Osteocyte (in vitro differentiated cells): ENCODE data around the gene LPCAT2. TPM values are rescaled to one million over a fixed set of nuclear protein-coding genes. Genes with fewer than 3 reads are reported as not detected.

Experiments used
- DNase-seq: peaks from one replicate; pipeline ENCODE4 v3.0.0; 2021; ENCODE audit warnings: mixed read lengths; ENCODE audit not compliant: unreplicated experiment; ENCODE audit errors: extremely low spot score
- H3K27ac Mint-ChIP-seq: one replicate; pipeline ENCODE4 v1.8.0; 2021; ENCODE audit warnings: mild to moderate bottlenecking, mixed read lengths; ENCODE audit not compliant: unreplicated experiment
- H3K27me3 Mint-ChIP-seq: one replicate; pipeline ENCODE4 v1.8.0; 2021; ENCODE audit warnings: mixed read lengths; ENCODE audit not compliant: unreplicated experiment
- H3K36me3 Mint-ChIP-seq: one replicate; pipeline ENCODE4 v1.8.0; 2021; ENCODE audit warnings: mixed read lengths; ENCODE audit not compliant: unreplicated experiment
- H3K4me1 Mint-ChIP-seq: one replicate; pipeline ENCODE4 v1.8.0; 2021; ENCODE audit warnings: mixed read lengths; ENCODE audit not compliant: unreplicated experiment
- H3K4me3 Mint-ChIP-seq: one replicate; pipeline ENCODE4 v1.8.0; 2021; ENCODE audit warnings: mild to moderate bottlenecking, moderate library complexity, mixed read lengths; ENCODE audit not compliant: unreplicated experiment
- H3K9me3 Mint-ChIP-seq: one replicate; pipeline ENCODE4 v1.8.0; 2021; ENCODE audit warnings: mixed read lengths; ENCODE audit not compliant: unreplicated experiment
- total RNA-seq: library from RNA; stranded (reverse); gene quantifications from 2 replicates; pipeline ENCODE4 v1.2.1, GENCODE V29; 2021
- TF ChIP-seq, protein P1 (sequence below): fragments of 200-600 bp; sonication (generic); IDR thresholded peaks from 2 replicates; pipeline ENCODE4 v1.5.0; 2021; ENCODE audit warnings: antibody characterized with exemption, mild to moderate bottlenecking, moderate library complexity

The LPCAT2 gene
- total RNA-seq, 1 donor from 2014 or later: 9.6 TPM

GRCh38 chr16:55482056-55482455 is 26.8 kb upstream of the LPCAT2 start:
- DNase-seq: no peak
- Mint-ChIP-seq H3K4me1 (peaks cover 36% of the 10 kb centered on the region), H3K27me3 (no peaks in the 10 kb centered on the region), H3K4me3 (no peak overlapping the region), H3K36me3 (peaks cover 35% of the 10 kb centered on the region), H3K27ac (no peak overlapping the region), H3K9me3 (no peaks in the 10 kb centered on the region)
- TF ChIP-seq, protein P1, sequence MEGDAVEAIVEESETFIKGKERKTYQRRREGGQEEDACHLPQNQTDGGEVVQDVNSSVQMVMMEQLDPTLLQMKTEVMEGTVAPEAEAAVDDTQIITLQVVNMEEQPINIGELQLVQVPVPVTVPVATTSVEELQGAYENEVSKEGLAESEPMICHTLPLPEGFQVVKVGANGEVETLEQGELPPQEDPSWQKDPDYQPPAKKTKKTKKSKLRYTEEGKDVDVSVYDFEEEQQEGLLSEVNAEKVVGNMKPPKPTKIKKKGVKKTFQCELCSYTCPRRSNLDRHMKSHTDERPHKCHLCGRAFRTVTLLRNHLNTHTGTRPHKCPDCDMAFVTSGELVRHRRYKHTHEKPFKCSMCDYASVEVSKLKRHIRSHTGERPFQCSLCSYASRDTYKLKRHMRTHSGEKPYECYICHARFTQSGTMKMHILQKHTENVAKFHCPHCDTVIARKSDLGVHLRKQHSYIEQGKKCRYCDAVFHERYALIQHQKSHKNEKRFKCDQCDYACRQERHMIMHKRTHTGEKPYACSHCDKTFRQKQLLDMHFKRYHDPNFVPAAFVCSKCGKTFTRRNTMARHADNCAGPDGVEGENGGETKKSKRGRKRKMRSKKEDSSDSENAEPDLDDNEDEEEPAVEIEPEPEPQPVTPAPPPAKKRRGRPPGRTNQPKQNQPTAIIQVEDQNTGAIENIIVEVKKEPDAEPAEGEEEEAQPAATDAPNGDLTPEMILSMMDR: no peak

DNA sequence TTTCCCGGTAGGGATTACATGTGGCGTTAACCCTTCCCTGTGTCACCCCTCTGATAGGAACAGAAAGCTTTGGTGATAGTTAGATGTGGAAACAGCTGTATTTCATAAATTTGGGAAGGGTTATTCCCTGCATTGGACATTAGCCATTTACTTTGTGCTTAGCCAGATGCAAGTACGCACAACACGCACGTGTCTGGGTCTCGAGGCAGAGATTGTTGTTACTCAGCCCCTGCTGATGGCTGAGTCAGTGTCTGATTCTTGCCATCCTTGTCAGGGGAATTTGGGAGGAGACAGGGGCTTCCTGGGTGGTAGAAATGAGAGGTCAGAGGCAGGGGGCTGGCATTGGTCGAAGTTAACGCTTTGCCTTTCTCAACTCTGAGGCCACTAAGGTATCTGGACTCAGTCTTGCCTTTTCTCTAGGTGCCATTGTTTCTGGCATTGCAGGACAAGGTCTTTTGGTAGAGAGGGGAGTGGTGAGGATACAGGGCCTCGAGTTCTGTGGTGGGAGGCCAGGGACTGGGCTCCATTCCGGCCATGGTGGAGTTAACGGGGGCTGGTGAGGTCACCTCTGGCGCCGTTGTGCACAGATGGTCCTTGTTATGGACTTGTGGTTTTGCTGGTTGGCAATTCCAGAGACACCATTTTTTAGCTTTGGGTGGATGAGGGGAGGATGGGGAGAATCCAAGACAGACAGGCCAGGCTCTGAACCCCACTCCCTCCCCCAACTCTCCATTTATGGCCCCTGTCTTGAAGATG is 21.6 kb upstream of the LPCAT2 start:
- Mint-ChIP-seq H3K4me3 (no peak overlapping the region), H3K27me3 (no peaks in the 10 kb centered on the region), H3K36me3 (peaks cover 73% of the 10 kb centered on the region), H3K4me1 (peaks cover 2% of the 10 kb centered on the region), H3K27ac (no peak overlapping the region), H3K9me3 (no peaks in the 10 kb centered on the region)
- TF ChIP-seq, protein P1: no peak
- no peak for DNase-seq

GRCh38 chr16:55488306-55488705 is 20.6 kb upstream of the LPCAT2 start:
- DNase-seq: no peak
- TF ChIP-seq, protein P1: no peak
- no peak overlapping the region for H3K27ac Mint-ChIP-seq
- no peaks in the 10 kb centered on the region for H3K4me1 Mint-ChIP-seq
- no peaks in the 10 kb centered on the region for H3K9me3 Mint-ChIP-seq
- H3K36me3 Mint-ChIP-seq: peaks cover 78% of the 10 kb centered on the region
- no peaks in the 10 kb centered on the region for H3K27me3 Mint-ChIP-seq
- no peak overlapping the region for H3K4me3 Mint-ChIP-seq

- H3K27me3 Mint-ChIP-seq: no peaks in the 10 kb centered on the region
- no peaks in the 10 kb centered on the region for H3K9me3 Mint-ChIP-seq
- H3K27ac Mint-ChIP-seq: no peak overlapping the region
- no peak overlapping the region for H3K4me3 Mint-ChIP-seq
- TF ChIP-seq, protein P1: no peak
- H3K4me1 Mint-ChIP-seq: no peaks in the 10 kb centered on the region
- H3K36me3 Mint-ChIP-seq: peaks cover 76% of the 10 kb centered on the region
- no peak for DNase-seq
Observed at GRCh38 chr16:55489119-55489955, 19.5 kb upstream of the LPCAT2 start.

DNA sequence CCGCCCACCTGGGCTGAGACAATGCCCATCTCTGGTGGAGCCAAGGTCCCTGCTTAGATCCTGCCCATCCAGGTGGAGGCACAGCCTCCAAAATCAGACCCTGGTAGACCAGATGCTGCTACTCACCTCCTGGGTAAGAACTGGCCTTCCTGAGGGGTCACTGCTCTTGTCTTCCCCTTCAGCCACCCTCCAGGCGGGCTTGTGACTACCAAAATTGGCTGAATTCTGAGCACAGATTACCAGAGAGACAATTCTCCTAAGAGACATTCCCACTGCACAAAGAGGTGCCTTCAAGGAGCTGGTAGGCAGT is 19.0 kb upstream of the LPCAT2 start:
- Mint-ChIP-seq H3K36me3 (peaks cover 70% of the 10 kb centered on the region), H3K27ac (no peak overlapping the region), H3K27me3 (no peaks in the 10 kb centered on the region), H3K4me1 (peaks cover 5% of the 10 kb centered on the region), H3K4me3 (no peak overlapping the region), H3K9me3 (no peaks in the 10 kb centered on the region)
- TF ChIP-seq, protein P1: no peak
- DNase-seq: no peak
